ENCODE data around the gene TMC5. TPM values are rescaled to one million over a fixed set of nuclear protein-coding genes. Genes with fewer than 3 reads are reported as not detected.

TMC5 gene
- total RNA-seq, 1 donor from 2014 or later: not detected

GRCh38 chr16:19446886-19447285 lies 29.2 kb downstream of the TMC5 start:
- DNase-seq (ENCODE audit: low spot score): no peak
- intact Hi-C loops (cut with DNase I): no loop called here

GRCh38 chr16:19450186-19450585 lies 32.5 kb downstream of the TMC5 start:
- intact Hi-C loops (cut with DNase I): no loop called here
- no peak for DNase-seq (ENCODE audit: low spot score)

- intact Hi-C loops (cut with DNase I): no loop called here
- no peak for DNase-seq (ENCODE audit: low spot score)
Observed at GRCh38 chr16:19458722-19459379, 41.2 kb downstream of the TMC5 start.

DNA sequence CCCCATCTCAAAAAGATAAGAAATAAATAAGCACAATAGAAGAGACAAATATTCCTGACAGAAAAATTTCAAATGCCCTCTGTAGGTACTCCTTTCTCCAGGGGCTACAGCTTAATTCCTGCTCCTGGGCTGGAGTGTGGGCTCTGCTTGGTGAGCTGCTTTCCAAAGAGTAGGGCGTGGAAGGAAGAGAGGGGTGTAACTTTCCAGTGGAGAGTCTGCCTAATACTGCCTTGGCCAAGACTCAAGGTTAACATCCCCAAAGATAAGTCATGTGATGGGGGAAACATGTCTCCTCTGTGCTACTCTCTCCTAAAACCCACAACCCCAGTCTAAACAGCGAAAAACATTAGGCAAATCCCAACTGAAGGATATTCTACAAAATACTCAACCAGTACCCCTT lies 42.7 kb downstream of the TMC5 start:
- intact Hi-C loops (cut with DNase I): no loop called here
- DNase-seq (ENCODE audit: low spot score): no peak

GRCh38 chr16:19463468-19464315 lies 46.0 kb downstream of the TMC5 start:
- no peak for DNase-seq (ENCODE audit: low spot score)
- intact Hi-C loops (cut with DNase I): no loop called here

DNA sequence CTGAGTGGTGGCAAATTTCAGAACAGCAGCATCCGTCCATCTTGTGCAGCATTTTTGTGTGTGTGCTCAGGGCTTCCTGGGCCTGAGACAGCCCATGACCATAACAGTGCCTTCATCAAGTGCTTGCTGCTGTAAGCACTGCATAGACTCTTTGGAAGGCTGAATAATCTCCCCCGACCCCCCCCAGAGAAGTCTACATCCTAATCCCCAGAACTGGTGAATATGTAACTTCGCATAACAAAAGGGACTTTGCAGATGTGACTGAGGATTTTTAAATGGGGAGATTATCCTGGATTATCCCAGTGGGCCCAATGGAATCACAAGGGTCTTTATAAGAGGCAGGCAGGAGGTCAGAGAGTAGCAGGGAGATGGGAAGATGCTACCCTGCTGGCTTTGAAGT lies 50.6 kb downstream of the TMC5 start:
- intact Hi-C loops (cut with DNase I): no loop called here
- DNase-seq (ENCODE audit: low spot score): no peak

DNA sequence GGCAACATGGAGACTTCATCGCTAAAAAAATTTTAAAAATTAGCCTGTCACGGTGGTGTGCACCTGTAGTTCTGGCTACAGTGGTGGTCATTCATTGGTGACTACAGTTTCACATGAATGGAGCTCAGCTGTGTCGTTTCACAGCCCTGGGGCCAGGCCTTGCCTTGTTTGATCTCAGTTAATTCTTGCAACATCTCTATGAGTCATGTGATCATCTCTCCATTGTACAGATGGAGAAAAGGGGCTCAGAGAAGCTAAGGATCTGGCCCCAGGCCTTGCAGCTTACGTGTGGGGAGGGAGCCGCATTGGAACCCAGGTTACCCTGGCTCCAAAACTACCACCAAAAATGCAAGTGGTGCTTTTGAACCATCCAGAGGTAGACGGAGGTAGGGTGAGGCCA lies 54.8 kb downstream of the TMC5 start:
- no peak for DNase-seq (ENCODE audit: low spot score)
- intact Hi-C loops (cut with DNase I): no loop called here

- intact Hi-C loops (cut with DNase I): no loop called here
- DNase-seq (ENCODE audit: low spot score): no peak
Observed at GRCh38 chr16:19474617-19475016, 56.9 kb downstream of the TMC5 start.

DNA sequence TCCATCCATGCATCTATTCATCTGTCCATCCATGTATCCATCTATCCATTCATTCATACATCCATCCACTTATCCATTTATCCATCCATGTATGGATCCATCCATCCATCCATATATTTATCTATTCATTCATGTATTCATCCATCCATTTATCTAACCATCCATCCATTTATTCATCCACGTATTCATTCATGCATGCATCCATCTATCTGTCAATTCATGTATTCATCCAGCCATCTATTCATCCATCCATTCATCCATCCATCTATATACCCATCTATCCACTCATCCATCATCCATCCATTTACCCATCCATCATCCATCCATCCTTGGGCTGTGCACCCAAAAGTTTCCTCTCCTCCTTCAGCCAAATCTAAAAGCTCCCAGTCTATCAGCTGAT lies 60.8 kb downstream of the TMC5 start:
- intact Hi-C loops (cut with DNase I): no loop called here

GRCh38 chr16:19479302-19479721 lies 61.6 kb downstream of the TMC5 start:
- intact Hi-C loops (cut with DNase I): no loop called here
- DNase-seq (ENCODE audit: low spot score): no peak

More for the DNA sequence above, 60.8 kb downstream of the TMC5 start:
- DNase-seq (ENCODE audit: low spot score): no peak

DNA sequence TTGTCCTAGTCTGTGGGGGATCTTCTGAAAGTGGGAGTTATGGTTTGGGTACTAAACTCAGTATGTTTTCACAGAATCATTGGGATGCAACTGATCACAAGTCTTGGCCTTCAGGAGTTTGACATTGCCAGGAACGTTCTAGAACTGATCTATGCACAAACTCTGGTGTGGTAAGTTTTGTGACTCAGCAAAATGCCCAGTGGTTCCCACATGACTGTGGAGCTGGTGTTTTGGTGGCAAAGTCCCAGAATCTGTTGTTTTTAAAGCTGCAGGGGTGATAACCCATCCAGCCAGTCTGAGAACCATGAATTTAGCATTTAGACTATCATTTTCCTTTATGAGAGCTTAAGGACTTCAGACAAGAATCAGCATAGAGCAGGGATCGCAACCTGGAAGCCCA lies 63.6 kb downstream of the TMC5 start:
- intact Hi-C loops (cut with DNase I): no loop called here
- no peak for DNase-seq (ENCODE audit: low spot score)

DNA sequence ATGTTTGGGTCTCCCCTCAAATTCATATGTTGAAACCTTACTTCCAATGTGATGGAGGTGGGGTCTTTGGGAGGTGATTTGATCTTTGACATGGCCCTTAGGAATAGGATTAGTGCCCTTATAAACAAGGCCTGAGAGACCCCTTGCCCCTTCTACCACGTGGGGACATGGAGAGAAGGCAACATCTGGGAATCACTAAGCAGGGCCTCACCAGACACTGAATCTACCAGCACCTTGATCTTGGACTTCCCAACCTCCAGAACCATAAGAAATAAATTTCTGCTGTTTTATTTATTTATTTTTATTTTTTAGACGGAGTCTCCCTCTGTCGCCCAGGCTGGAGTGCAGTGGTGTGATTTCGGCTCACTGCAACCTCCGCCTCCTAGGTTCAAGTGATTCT lies 64.1 kb downstream of the TMC5 start:
- intact Hi-C loops (cut with DNase I): no loop called here
- no peak for DNase-seq (ENCODE audit: low spot score)

- DNase-seq (ENCODE audit: low spot score): no peak
- intact Hi-C loops (cut with DNase I): no loop called here
Observed at GRCh38 chr16:19482291-19482690, 64.6 kb downstream of the TMC5 start.

GRCh38 chr16:19484096-19484495 lies 66.4 kb downstream of the TMC5 start:
- no peak for DNase-seq (ENCODE audit: low spot score)
- intact Hi-C loops (cut with DNase I): no loop called here

- no peak for DNase-seq (ENCODE audit: low spot score)
- intact Hi-C loops (cut with DNase I): no loop called here
Observed at GRCh38 chr16:19485611-19486010, 67.9 kb downstream of the TMC5 start.

GRCh38 chr16:19486051-19486450 lies 68.4 kb downstream of the TMC5 start:
- intact Hi-C loops (cut with DNase I): no loop called here
- DNase-seq (ENCODE audit: low spot score): no peak

DNA sequence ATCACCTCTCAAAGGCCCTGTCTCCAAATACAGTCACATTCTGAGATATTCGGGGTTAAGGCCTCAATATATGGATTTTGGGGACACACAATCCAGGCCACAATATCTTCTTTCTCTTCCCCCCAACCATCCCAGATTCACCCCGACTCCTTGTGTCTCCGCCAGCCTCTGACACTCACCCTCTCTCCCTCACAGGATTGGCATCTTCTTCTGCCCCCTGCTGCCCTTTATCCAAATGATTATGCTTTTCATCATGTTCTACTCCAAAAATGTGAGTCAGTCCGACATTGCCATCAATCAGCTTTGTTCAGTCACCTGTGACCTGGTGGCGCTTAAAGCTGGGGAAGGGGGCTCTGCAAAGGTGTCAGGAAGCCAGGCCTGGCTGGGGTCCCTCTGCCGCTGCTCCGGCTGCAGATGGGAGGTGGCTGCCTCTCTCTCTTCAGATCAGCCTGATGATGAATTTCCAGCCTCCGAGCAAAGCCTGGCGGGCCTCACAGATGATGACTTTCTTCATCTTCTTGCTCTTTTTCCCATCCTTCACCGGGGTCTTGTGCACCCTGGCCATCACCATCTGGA lies 69.2 kb downstream of the TMC5 start:
- DNase-seq (ENCODE audit: low spot score): no peak
- intact Hi-C loops (cut with DNase I): no loop called here

DNA sequence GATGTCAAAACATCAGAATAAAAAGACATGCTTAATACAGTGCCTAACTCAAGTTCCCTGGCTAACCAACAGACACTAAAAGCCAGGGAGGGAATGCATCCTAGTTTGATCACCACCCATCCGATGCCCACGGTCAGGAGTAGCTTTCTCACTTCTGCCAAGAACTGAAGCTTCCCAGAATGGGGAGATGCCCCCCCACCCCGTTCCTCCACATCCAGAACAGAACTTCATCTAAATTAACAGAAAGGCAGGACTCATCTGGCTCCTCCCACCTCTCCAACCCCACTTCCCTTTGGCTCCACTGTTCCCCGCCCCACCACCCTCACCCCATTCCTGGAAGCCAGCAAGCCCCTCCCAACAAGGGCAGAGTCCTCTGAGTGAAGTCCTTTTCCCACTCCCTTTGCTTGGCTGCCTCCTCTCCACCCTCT lies 70.5 kb downstream of the TMC5 start:
- DNase-seq (ENCODE audit: low spot score): no peak

GRCh38 chr16:19490619-19491018 lies 72.9 kb downstream of the TMC5 start:
- intact Hi-C loops (cut with DNase I): no loop called here
- no peak for DNase-seq (ENCODE audit: low spot score)

More for the DNA sequence above, 70.5 kb downstream of the TMC5 start:
- intact Hi-C loops (cut with DNase I): no loop called here

DNA sequence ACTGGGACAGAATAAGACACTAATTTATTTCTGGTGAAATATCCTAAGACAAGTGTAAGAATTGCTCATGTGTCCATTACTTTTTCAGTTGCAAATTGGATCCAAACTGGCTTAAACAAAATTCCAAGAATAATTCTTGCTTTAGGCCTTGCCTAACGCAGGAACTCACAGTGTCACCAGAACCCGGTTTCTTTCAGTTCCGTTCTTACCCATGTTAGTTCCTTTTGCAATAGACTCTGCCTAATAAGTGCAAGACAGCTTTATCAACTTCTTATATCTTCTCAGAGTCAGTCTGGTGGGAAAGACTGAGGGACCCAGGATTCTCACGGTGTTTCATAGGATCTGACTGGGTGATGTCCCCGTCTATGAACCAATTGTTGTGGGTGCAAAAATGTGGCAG lies 79.5 kb downstream of the TMC5 start:
- intact Hi-C loops (cut with DNase I): no loop called here
- DNase-seq (ENCODE audit: low spot score): no peak

GRCh38 chr16:19499006-19499405 lies 81.3 kb downstream of the TMC5 start:
- DNase-seq (ENCODE audit: low spot score): no peak
- intact Hi-C loops (cut with DNase I): no loop called here
